HEK293T (cell line): ENCODE data around the gene ALPL.

Source experiments
- CTCF ChIA-PET: fragments of 350-600 bp; formaldehyde crosslinking; extraction: SDS; loops from one replicate; lab custom pipeline; 2021; ENCODE audit warnings: antibody characterized with exemption, inconsistent platforms; lab: Yijun Ruan, JAX
- POLR2A ChIA-PET: fragments of 350-600 bp; formaldehyde crosslinking; extraction: SDS; loops from one replicate; lab custom pipeline; 2020; ENCODE audit warnings: antibody characterized with exemption, inconsistent platforms; lab: Yijun Ruan, JAX
- DNase-seq: peaks from one replicate; pipeline ENCODE4 v3.0.0; 2012; ENCODE audit warnings: mixed read lengths; ENCODE audit errors: extremely low spot score
- ARNT ChIP-seq: fragments of 450-650 bp; IDR thresholded peaks from 2 replicates; pipeline ENCODE4 v1.6.1; 2017; ENCODE audit warnings: mild to moderate bottlenecking
- BHLHE40 ChIP-seq: fragments of 450-650 bp; IDR thresholded peaks from 2 replicates; pipeline ENCODE4 v1.6.1; 2016; ENCODE audit warnings: mild to moderate bottlenecking, moderate library complexity, borderline replicate concordance
- CTBP1 ChIP-seq: fragments of 450-650 bp; IDR thresholded peaks from 2 replicates; pipeline ENCODE4 v1.6.1; 2016; ENCODE audit warnings: borderline replicate concordance
- ELF4 ChIP-seq: fragments of 450-650 bp; IDR thresholded peaks from 2 replicates; pipeline ENCODE4 v1.6.1; 2017; ENCODE audit warnings: antibody characterized with exemption
- FOXA1 ChIP-seq: fragments of 450-650 bp; IDR thresholded peaks from 2 replicates; pipeline ENCODE4 v1.6.1; 2016; ENCODE audit warnings: mild to moderate bottlenecking
- FOXK2 ChIP-seq: fragments of 450-650 bp; IDR thresholded peaks from 2 replicates; pipeline ENCODE4 v1.6.1; 2016; ENCODE audit warnings: mild to moderate bottlenecking
- FOXM1 ChIP-seq: fragments of 450-650 bp; IDR thresholded peaks from 2 replicates; pipeline ENCODE4 v1.6.1; 2017; ENCODE audit warnings: mild to moderate bottlenecking, borderline replicate concordance
- HDGF ChIP-seq: fragments of 450-650 bp; IDR thresholded peaks from 2 replicates; pipeline ENCODE4 v1.6.1; 2017; ENCODE audit warnings: antibody characterized with exemption, borderline replicate concordance
- L3MBTL2 ChIP-seq: fragments of 450-650 bp; conservative IDR thresholded peaks from 2 replicates; pipeline ENCODE4 v1.6.1; 2016; ENCODE audit warnings: mild to moderate bottlenecking
- LEF1 ChIP-seq: fragments of 450-650 bp; IDR thresholded peaks from 2 replicates; pipeline ENCODE4 v1.6.1; 2017; ENCODE audit warnings: mild to moderate bottlenecking, borderline replicate concordance
- NFRKB ChIP-seq: fragments of 450-650 bp; IDR thresholded peaks from 2 replicates; pipeline ENCODE4 v1.6.1; 2016; ENCODE audit warnings: mild to moderate bottlenecking, moderate library complexity
- PKNOX1 ChIP-seq: fragments of 450-650 bp; IDR thresholded peaks from 2 replicates; pipeline ENCODE4 v1.6.1; 2016
- SP1 ChIP-seq: fragments of 450-650 bp; IDR thresholded peaks from 2 replicates; pipeline ENCODE4 v1.6.1; 2017
- SUZ12 ChIP-seq: fragments of 450-650 bp; IDR thresholded peaks from 2 replicates; pipeline ENCODE4 v1.6.1; 2016; ENCODE audit warnings: mild to moderate bottlenecking
- TARDBP ChIP-seq: fragments of 450-650 bp; IDR thresholded peaks from 2 replicates; pipeline ENCODE4 v1.6.1; 2016
- ZNF384 ChIP-seq: fragments of 450-650 bp; IDR thresholded peaks from 2 replicates; pipeline ENCODE4 v1.6.1; 2016

ALPL gene

GRCh38 chr1:21520899-21521716 is 11.9 kb downstream of the ALPL start:
- ChIA-PET CTCF (interaction anchor here (0.6 kb wide), 1 partner anchor 14 kb away, joined by 3 read pairs; no protein-coding TSS in a partner anchor), POLR2A (no interaction called here)
- no peak for DNase-seq
- no peak for TF ChIP-seq SUZ12
- no peak for TF ChIP-seq BHLHE40
- TF ChIP-seq HDGF, result no peak
- no peak for TF ChIP-seq FOXM1
- no peak for TF ChIP-seq ELF4
- no peak for TF ChIP-seq SP1
- no peak for TF ChIP-seq LEF1
- TF ChIP-seq FOXA1, result no peak
- no peak for TF ChIP-seq NFRKB
- TF ChIP-seq ZNF384, result no peak

- ChIA-PET POLR2A (no interaction called here), CTCF (no interaction called here)
- DNase-seq, result no peak
- TF ChIP-seq CTBP1 (no peak), HDGF (no peak), ELF4 (no peak), TARDBP (no peak), FOXA1 (no peak), ZNF384 (no peak), LEF1 (no peak), NFRKB (no peak), BHLHE40 (no peak), SP1 (no peak), L3MBTL2 (no peak), ARNT (no peak), PKNOX1 (no peak), FOXK2 (no peak), FOXM1 (no peak), SUZ12 (no peak)
Measured at GRCh38 chr1:21521717-21522060, 12.5 kb downstream of the ALPL start.

- POLR2A ChIA-PET, result no interaction called here
- CTCF ChIA-PET, result interaction anchor here (0.6 kb wide), 1 partner anchor 21 kb away, joined by 4 read pairs; no protein-coding TSS in a partner anchor
- TF ChIP-seq ZNF384 (no peak), PKNOX1 (peak; percentile 79), NFRKB (no peak), TARDBP (no peak), LEF1 (no peak), L3MBTL2 (no peak)
- no peak for DNase-seq
Measured at GRCh38 chr1:21522525-21523038, 13.4 kb downstream of the ALPL start.

GRCh38 chr1:21523297-21523813 is 14.1 kb downstream of the ALPL start:
- DNase-seq, result no peak
- ChIA-PET POLR2A (no interaction called here), CTCF (interaction anchor here (0.5 to 0.9 kb wide), 2 partner anchors 306 to 435 kb away, joined by 3 to 4 read pairs; no protein-coding TSS in a partner anchor)
- TF ChIP-seq NFRKB (no peak), SUZ12 (no peak), PKNOX1 (no peak), CTBP1 (no peak), SP1 (no peak), FOXK2 (no peak)

- TF ChIP-seq ARNT (no peak), FOXK2 (no peak), NFRKB (no peak), LEF1 (no peak), TARDBP (no peak), L3MBTL2 (no peak), CTBP1 (no peak), BHLHE40 (no peak), HDGF (no peak)
- DNase-seq, result no peak
- CTCF ChIA-PET, result interaction anchor here (0.5 to 0.9 kb wide), 2 partner anchors 307 to 436 kb away, joined by 3 to 4 read pairs; no protein-coding TSS in a partner anchor
- POLR2A ChIA-PET, result no interaction called here
Measured at GRCh38 chr1:21524220-21524619, 15.0 kb downstream of the ALPL start.

- ChIA-PET POLR2A (no interaction called here), CTCF (no interaction called here)
- no peak for TF ChIP-seq NFRKB
- no peak for TF ChIP-seq FOXM1
- no peak for TF ChIP-seq HDGF
- TF ChIP-seq FOXA1, result no peak
- no peak for TF ChIP-seq SP1
- no peak for TF ChIP-seq LEF1
- TF ChIP-seq TARDBP, result no peak
- no peak for TF ChIP-seq FOXK2
- no peak for TF ChIP-seq SUZ12
- no peak for TF ChIP-seq CTBP1
- TF ChIP-seq BHLHE40, result no peak
- TF ChIP-seq ELF4, result no peak
- TF ChIP-seq ARNT, result no peak
- no peak for TF ChIP-seq ZNF384
- no peak for DNase-seq
Measured at GRCh38 chr1:21524686-21525339, 15.6 kb downstream of the ALPL start.
